ENCODE results near the gene SCYL3. TPM values are rescaled to one million over a fixed set of nuclear protein-coding genes. Genes with fewer than 3 reads are reported as not detected.

The SCYL3 gene
- total RNA-seq, 3 donors from 2014 or later = 9.1 to 33.7 (median 17.4) TPM

DNA sequence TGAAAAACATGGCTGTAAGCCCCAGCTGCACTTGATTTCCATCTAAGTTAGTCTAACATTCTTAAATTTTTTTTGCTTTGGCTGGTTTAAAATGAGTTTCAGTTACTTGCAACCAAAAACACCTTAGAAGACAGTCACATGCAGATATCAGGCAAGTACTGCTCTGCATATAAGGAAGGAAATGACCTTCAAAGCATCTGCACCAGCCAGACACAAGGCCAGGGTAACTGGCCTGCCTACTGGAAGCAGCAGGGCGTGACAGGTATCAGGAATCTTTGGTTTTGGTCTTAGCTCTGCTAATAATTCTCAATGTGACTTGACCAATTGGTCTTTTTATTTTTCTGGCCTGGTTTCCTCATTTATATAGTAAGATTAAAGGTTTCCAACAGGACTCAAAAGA is 33.5 kb downstream of the SCYL3 start:
- Histone ChIP-seq H3K27ac (no peak overlapping the region), H3K4me3 (no peak overlapping the region), H3K36me3 (peaks cover 9% of the 10 kb centered on the region), H3K9me3 (no peaks in the 10 kb centered on the region), H3K27me3 (no peaks in the 10 kb centered on the region), H3K4me1 (no peaks in the 10 kb centered on the region)
- intact Hi-C loops (cut with DNase I; ENCODE audit: low total_unique reads) = no loop called here
- no peak for DNase-seq (ENCODE audit: low spot score in 2 of 2)
- TF ChIP-seq, protein P1, sequence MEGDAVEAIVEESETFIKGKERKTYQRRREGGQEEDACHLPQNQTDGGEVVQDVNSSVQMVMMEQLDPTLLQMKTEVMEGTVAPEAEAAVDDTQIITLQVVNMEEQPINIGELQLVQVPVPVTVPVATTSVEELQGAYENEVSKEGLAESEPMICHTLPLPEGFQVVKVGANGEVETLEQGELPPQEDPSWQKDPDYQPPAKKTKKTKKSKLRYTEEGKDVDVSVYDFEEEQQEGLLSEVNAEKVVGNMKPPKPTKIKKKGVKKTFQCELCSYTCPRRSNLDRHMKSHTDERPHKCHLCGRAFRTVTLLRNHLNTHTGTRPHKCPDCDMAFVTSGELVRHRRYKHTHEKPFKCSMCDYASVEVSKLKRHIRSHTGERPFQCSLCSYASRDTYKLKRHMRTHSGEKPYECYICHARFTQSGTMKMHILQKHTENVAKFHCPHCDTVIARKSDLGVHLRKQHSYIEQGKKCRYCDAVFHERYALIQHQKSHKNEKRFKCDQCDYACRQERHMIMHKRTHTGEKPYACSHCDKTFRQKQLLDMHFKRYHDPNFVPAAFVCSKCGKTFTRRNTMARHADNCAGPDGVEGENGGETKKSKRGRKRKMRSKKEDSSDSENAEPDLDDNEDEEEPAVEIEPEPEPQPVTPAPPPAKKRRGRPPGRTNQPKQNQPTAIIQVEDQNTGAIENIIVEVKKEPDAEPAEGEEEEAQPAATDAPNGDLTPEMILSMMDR (IDR thresholded peaks at IDR 0.05) = no peak
- TF ChIP-seq POLR2A (IDR thresholded peaks at IDR 0.05) = no peak

DNA sequence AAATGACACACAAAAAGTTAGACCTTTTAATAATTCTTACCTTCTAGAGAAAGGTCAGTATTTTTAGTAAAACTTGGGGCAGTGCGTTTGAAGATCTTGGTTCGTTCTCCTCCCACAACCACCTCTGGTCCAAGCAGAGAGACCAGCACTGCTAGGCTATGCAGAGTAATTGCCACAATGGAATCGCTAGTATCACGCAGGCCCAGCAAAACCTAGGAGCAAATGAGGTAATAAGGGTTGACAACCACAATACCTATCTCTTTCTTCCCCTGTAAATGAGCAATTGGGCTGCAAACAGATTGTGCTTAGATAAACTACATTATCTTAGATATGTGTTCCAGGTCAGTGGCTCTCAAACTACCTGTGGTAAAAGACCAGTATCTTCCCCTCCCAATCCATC is 34.7 kb downstream of the SCYL3 start:
- no peak for DNase-seq (ENCODE audit: low spot score in 2 of 2)
- H3K4me1 ChIP-seq = no peaks in the 10 kb centered on the region
- H3K4me3 ChIP-seq = no peak overlapping the region
- H3K9me3 ChIP-seq = no peaks in the 10 kb centered on the region
- H3K27ac ChIP-seq = no peak overlapping the region
- intact Hi-C loops (cut with DNase I; ENCODE audit: low total_unique reads) = no loop called here
- no peaks in the 10 kb centered on the region for H3K27me3 ChIP-seq
- peaks cover 12% of the 10 kb centered on the region for H3K36me3 ChIP-seq
- TF ChIP-seq POLR2AphosphoS5 (IDR thresholded peaks at IDR 0.05) (no peak), POLR2A (IDR thresholded peaks at IDR 0.05) (no peak)
- TF ChIP-seq, protein P1 (IDR thresholded peaks at IDR 0.05) = no peak

DNA sequence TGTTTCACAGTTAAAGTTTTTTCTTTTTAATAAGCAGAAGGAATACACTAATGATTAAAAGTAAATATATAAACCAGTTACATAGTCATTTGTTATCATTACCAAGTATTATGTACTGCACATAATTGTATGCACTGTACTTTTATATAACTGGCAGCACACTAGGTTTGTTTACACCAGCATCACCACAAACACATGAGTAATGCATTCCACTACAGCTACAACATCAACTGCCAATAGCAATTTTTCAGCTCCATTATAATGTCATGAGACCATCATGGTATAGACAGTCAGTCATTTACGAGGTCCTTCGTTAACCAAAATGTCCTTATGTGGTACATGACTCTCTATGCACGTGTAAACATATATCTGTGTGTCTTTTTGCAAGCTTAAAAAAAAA is 35.2 kb downstream of the SCYL3 start:
- intact Hi-C loops (cut with DNase I; ENCODE audit: low total_unique reads) = no loop called here
- H3K36me3 ChIP-seq = peaks cover 12% of the 10 kb centered on the region

DNA sequence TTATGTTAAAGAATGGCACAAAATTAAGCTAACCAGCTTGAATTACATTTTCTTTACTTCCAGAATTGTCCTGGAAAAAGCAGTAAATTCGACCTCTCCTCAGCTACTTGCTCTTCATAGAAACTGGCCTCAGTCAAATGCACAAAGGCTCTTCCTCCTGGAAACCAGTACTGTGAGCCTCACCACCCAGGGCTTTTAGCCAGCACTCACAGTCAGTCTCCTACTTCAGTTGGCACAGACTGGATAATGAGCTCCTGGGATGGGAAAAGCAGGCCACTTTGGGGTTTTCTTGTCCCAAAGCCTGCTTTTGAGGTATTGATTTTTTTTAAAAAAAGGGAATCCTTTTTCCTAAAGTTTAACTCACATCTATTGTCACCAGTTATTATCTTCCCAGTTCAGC is 40.4 kb downstream of the SCYL3 start:
- no peak overlapping the region for H3K27ac ChIP-seq
- DNase-seq (ENCODE audit: low spot score in 2 of 2) = no peak
- TF ChIP-seq POLR2AphosphoS5 (IDR thresholded peaks at IDR 0.05) = no peak
- no peak for TF ChIP-seq POLR2A (IDR thresholded peaks at IDR 0.05)
- TF ChIP-seq, protein P1 (IDR thresholded peaks at IDR 0.05) = no peak
- H3K27me3 ChIP-seq = no peaks in the 10 kb centered on the region
- peaks cover 6% of the 10 kb centered on the region for H3K36me3 ChIP-seq
- intact Hi-C loops (cut with DNase I; ENCODE audit: low total_unique reads) = no loop called here
- H3K4me1 ChIP-seq = no peaks in the 10 kb centered on the region
- no peak overlapping the region for H3K4me3 ChIP-seq
- H3K9me3 ChIP-seq = no peaks in the 10 kb centered on the region

More for the DNA sequence above, 35.2 kb downstream of the SCYL3 start:
- H3K4me3 ChIP-seq = no peak overlapping the region
- no peaks in the 10 kb centered on the region for H3K4me1 ChIP-seq
- H3K27me3 ChIP-seq = no peaks in the 10 kb centered on the region
- no peak for TF ChIP-seq POLR2AphosphoS5 (IDR thresholded peaks at IDR 0.05)
- no peak for TF ChIP-seq POLR2A (IDR thresholded peaks at IDR 0.05)
- TF ChIP-seq, protein P1 (IDR thresholded peaks at IDR 0.05) = no peak
- no peak for DNase-seq (ENCODE audit: low spot score in 2 of 2)
- H3K27ac ChIP-seq = no peak overlapping the region
- no peaks in the 10 kb centered on the region for H3K9me3 ChIP-seq

DNA sequence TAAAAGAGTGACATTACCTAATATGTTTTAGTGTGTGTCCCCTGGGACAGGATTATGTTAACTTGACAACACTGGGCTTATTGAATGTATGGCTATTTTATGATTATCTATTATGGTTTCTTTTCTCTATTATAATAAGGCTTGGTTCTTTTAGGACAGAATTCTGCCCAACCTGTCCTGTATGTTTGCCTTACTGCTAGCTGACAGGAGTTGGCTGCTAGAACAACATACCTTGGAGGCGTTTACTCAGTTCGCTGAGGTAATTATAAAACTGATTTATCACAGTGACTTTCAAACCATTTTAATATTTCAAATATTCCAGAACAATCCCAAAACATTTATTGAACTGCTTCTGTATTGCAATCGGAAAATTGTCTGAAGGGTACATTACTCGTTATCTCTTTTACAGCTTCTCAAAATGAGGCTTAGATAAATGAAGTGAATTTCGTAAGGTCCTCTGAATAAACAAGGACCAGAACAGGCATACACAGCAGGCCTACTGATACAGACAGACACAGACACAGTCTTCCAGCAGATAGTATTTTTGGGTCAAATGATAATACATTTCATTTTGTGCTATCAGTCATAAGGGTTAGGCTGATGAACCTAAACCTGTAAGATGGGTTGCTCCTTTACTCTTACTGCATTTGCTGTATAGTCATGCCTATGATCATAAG is 44.2 kb downstream of the SCYL3 start:
- Histone ChIP-seq H3K4me1 (no peaks in the 10 kb centered on the region), H3K9me3 (no peaks in the 10 kb centered on the region), H3K27ac (no peak overlapping the region), H3K36me3 (no peaks in the 10 kb centered on the region), H3K4me3 (no peak overlapping the region), H3K27me3 (no peaks in the 10 kb centered on the region)
- intact Hi-C loops (cut with DNase I; ENCODE audit: low total_unique reads) = no loop called here
- no peak for TF ChIP-seq POLR2A (IDR thresholded peaks at IDR 0.05)
- TF ChIP-seq, protein P1 (IDR thresholded peaks at IDR 0.05) = no peak
- TF ChIP-seq POLR2AphosphoS5 (IDR thresholded peaks at IDR 0.05) = no peak
- DNase-seq (ENCODE audit: low spot score in 2 of 2) = no peak
